Measurements from ENCODE around the gene NDST3. TPM values are rescaled to one million over a fixed set of nuclear protein-coding genes. Genes with fewer than 3 reads are reported as not detected.

Gene NDST3
- total RNA-seq, 1 donor from 2014 or later, result 0.74 TPM

DNA sequence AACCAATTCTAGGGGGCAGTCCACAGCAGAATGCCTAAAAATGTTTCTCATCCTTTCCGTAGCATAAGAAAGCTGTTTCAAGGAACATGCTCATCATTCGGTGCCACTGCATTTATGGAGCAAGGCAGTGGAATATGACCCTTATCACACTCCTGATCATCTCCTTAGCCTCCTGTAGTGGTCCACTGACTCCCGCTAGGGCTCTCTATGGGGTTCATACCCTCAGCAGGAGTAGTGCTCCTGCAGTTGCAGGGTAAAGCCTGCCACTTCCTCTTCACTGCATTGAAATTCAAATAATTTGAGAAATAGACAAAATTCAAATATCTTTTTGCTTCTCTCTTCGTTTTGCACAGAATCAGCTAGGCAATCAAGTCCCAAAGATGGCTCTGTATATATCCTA is 107.0 kb downstream of the NDST3 start:
- Histone ChIP-seq H3K9me3 (no peaks in the 10 kb centered on the region), H3K4me1 (no peaks in the 10 kb centered on the region), H3K4me3 (no peak overlapping the region), H3K27ac (no peak overlapping the region), H3K36me3 (no peaks in the 10 kb centered on the region), H3K27me3 (no peaks in the 10 kb centered on the region)
- TF ChIP-seq POLR2A (IDR thresholded peaks at IDR 0.05) (no peak), POLR2AphosphoS5 (IDR thresholded peaks at IDR 0.05; ENCODE audit: insufficient read depth in 1 of 2, low read depth in 1 of 2) (no peak)
- TF ChIP-seq, protein P1, sequence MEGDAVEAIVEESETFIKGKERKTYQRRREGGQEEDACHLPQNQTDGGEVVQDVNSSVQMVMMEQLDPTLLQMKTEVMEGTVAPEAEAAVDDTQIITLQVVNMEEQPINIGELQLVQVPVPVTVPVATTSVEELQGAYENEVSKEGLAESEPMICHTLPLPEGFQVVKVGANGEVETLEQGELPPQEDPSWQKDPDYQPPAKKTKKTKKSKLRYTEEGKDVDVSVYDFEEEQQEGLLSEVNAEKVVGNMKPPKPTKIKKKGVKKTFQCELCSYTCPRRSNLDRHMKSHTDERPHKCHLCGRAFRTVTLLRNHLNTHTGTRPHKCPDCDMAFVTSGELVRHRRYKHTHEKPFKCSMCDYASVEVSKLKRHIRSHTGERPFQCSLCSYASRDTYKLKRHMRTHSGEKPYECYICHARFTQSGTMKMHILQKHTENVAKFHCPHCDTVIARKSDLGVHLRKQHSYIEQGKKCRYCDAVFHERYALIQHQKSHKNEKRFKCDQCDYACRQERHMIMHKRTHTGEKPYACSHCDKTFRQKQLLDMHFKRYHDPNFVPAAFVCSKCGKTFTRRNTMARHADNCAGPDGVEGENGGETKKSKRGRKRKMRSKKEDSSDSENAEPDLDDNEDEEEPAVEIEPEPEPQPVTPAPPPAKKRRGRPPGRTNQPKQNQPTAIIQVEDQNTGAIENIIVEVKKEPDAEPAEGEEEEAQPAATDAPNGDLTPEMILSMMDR (IDR thresholded peaks at IDR 0.05), result no peak
- DNase-seq (ENCODE audit: extremely low spot score in 2 of 2), result no peak
- intact Hi-C loops (cut with DNase I), result no loop called here

DNA sequence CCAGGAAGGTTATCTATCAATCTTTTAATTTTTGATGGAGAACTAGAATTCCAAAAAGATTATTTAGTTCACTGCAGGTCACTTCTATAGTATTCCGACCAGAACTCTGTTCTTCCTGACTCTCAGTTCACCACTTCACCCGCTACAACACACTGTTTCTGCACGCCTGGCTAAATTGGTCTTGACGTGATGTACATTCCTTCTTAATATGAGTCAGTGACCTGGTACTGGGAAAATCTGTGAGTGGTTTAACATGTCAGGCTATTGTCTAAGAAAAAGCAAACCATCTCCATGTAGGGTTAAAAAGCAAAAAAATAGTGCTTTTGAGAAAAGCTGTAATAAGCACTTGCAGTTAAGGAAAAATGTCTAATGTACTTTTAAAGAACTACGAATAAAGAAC is 120.4 kb downstream of the NDST3 start:
- Histone ChIP-seq H3K4me3 (no peak overlapping the region), H3K9me3 (peaks cover 6% of the 10 kb centered on the region), H3K4me1 (no peaks in the 10 kb centered on the region), H3K27ac (no peak overlapping the region), H3K27me3 (no peaks in the 10 kb centered on the region), H3K36me3 (no peaks in the 10 kb centered on the region)
- intact Hi-C loops (cut with DNase I), result no loop called here
- TF ChIP-seq POLR2A (IDR thresholded peaks at IDR 0.05) (no peak), POLR2AphosphoS5 (IDR thresholded peaks at IDR 0.05; ENCODE audit: insufficient read depth in 1 of 2, low read depth in 1 of 2) (no peak)
- TF ChIP-seq, protein P1 (IDR thresholded peaks at IDR 0.05), result no peak
- no peak for DNase-seq (ENCODE audit: extremely low spot score in 2 of 2)

DNA sequence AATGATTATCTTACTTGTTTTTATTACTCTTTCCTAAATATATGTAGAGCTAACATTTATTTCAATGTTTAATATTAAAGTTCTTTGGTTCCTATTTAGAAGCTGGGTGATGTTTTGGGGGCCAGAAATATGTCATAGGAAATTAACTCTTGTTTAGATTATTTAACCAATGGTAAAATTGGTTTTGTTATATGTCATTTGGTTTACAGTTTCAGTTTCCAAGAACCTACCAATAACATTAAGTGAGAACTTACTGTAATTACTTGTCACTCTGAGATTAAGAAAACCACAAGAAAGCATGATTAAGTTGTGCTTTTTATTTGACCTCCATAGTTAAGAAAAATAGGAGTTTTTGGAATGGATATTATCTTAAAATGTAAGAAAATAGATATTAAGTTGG is 121.2 kb downstream of the NDST3 start:
- no peak for TF ChIP-seq POLR2A (IDR thresholded peaks at IDR 0.05)
- TF ChIP-seq, protein P1 (IDR thresholded peaks at IDR 0.05), result no peak
- TF ChIP-seq POLR2AphosphoS5 (IDR thresholded peaks at IDR 0.05; ENCODE audit: insufficient read depth in 1 of 2, low read depth in 1 of 2), result no peak
- no peak overlapping the region for H3K27ac ChIP-seq
- no peak for DNase-seq (ENCODE audit: extremely low spot score in 2 of 2)
- H3K36me3 ChIP-seq, result no peaks in the 10 kb centered on the region
- H3K4me3 ChIP-seq, result no peak overlapping the region
- peaks cover 6% of the 10 kb centered on the region for H3K9me3 ChIP-seq
- no peaks in the 10 kb centered on the region for H3K27me3 ChIP-seq
- intact Hi-C loops (cut with DNase I), result no loop called here
- no peaks in the 10 kb centered on the region for H3K4me1 ChIP-seq

DNA sequence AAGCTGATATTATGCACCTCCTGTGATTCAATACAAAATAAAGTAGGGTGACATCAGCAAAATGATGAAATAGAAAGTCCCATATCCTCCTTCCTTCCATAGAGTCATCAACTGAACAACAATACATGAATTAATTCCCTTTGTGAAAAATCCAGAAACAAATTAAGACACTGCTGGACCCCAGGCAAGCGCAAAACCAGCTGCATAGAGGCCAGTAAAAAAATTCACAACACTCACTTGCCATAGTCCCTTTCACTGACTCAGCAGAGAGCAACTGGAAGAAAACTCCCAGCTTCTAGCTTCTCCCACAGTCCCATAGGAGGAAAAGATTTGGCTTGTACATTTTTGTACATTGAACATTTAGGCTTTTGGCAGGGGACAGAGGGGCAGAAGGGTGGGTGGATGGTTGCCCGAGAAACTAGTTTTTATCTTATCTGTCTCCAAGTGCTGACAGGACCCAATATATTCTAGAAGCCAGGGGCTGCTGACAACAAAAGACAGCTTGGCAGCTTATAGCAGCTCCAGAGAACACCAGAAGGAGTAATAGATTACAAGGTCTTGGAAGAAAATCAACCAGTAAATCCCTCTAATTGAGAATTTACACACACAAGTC is 124.6 kb downstream of the NDST3 start:
- TF ChIP-seq POLR2A (IDR thresholded peaks at IDR 0.05) (no peak), POLR2AphosphoS5 (IDR thresholded peaks at IDR 0.05; ENCODE audit: insufficient read depth in 1 of 2, low read depth in 1 of 2) (no peak)
- TF ChIP-seq, protein P1 (IDR thresholded peaks at IDR 0.05), result no peak
- intact Hi-C loops (cut with DNase I), result no loop called here

DNA sequence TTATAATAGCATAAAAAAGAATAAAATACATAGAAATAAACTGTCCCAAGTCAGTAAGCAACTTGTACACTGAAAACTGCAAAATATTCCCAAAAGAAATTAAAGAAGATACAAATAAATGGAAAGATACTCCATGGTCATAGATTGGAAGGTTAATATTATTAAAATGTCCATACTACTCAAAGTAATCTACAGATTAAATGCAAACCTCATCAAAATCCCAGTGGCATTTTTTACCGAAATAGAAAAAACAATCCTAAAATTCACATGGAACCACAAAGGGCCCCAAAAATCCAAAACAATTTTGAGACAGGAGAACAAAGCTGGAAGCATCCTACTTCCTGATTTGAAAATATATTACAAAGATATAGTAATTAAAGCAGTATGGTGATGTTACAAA is 133.0 kb downstream of the NDST3 start:
- no peak for DNase-seq (ENCODE audit: extremely low spot score in 2 of 2)
- intact Hi-C loops (cut with DNase I), result no loop called here
- Histone ChIP-seq H3K27ac (no peak overlapping the region), H3K4me1 (no peaks in the 10 kb centered on the region), H3K4me3 (no peak overlapping the region), H3K27me3 (no peaks in the 10 kb centered on the region), H3K9me3 (peaks cover 3% of the 10 kb centered on the region), H3K36me3 (no peaks in the 10 kb centered on the region)
- TF ChIP-seq, protein P1 (IDR thresholded peaks at IDR 0.05), result no peak
- TF ChIP-seq POLR2AphosphoS5 (IDR thresholded peaks at IDR 0.05; ENCODE audit: insufficient read depth in 1 of 2, low read depth in 1 of 2) (no peak), POLR2A (IDR thresholded peaks at IDR 0.05) (no peak)

More for the DNA sequence above, 124.6 kb downstream of the NDST3 start:
- H3K27ac ChIP-seq, result no peak overlapping the region
- H3K4me1 ChIP-seq, result no peaks in the 10 kb centered on the region
- no peak overlapping the region for H3K4me3 ChIP-seq
- peaks cover 4% of the 10 kb centered on the region for H3K9me3 ChIP-seq
- no peak for DNase-seq (ENCODE audit: extremely low spot score in 2 of 2)
- no peaks in the 10 kb centered on the region for H3K27me3 ChIP-seq
- no peaks in the 10 kb centered on the region for H3K36me3 ChIP-seq
